ENCODE results near the gene RBPJL.

Gene RBPJL

GRCh38 chr20:45338121-45339030, 31.7 kb downstream of the RBPJL start:
- Histone ChIP-seq H3K4me3 (ENCODE audit: low read length) (no peak overlapping the region), H3K4me1 (ENCODE audit: insufficient read depth, low read length) (peaks cover 60% of the 10 kb centered on the region), H3K27me3 (ENCODE audit: insufficient read depth, low read length) (no peaks in the 10 kb centered on the region), H3K36me3 (ENCODE audit: insufficient read depth, low read length) (peaks cover 25% of the 10 kb centered on the region), H3K9ac (ENCODE audit: low read depth, low read length) (peak overlapping the region; percentile 28), H3K27ac (ENCODE audit: low read depth, low read length) (peak overlapping the region; percentile 65), H3K9me3 (ENCODE audit: insufficient read depth, low read depth, low read length) (no peaks in the 10 kb centered on the region)
- WGBS: 72% methylated on average over 11 of the region's 11 CpGs

GRCh38 chr20:45339084-45339483, 32.4 kb downstream of the RBPJL start:
- peaks cover 67% of the 10 kb centered on the region for H3K4me1 ChIP-seq (ENCODE audit: insufficient read depth, low read length)
- H3K4me3 ChIP-seq (ENCODE audit: low read length): no peak overlapping the region
- H3K9me3 ChIP-seq (ENCODE audit: insufficient read depth, low read depth, low read length): no peaks in the 10 kb centered on the region
- H3K27me3 ChIP-seq (ENCODE audit: insufficient read depth, low read length): no peaks in the 10 kb centered on the region
- H3K36me3 ChIP-seq (ENCODE audit: insufficient read depth, low read length): peaks cover 21% of the 10 kb centered on the region
- H3K27ac ChIP-seq (ENCODE audit: low read depth, low read length): peak overlapping the region; percentile 46
- H3K9ac ChIP-seq (ENCODE audit: low read depth, low read length): no peak overlapping the region
- 89% methylated on average over 6 of the region's 6 CpGs for WGBS

- Histone ChIP-seq H3K4me3 (ENCODE audit: low read length) (no peak overlapping the region), H3K9ac (ENCODE audit: low read depth, low read length) (no peak overlapping the region), H3K9me3 (ENCODE audit: insufficient read depth, low read depth, low read length) (no peaks in the 10 kb centered on the region), H3K27ac (ENCODE audit: low read depth, low read length) (no peak overlapping the region), H3K36me3 (ENCODE audit: insufficient read depth, low read length) (peaks cover 17% of the 10 kb centered on the region), H3K4me1 (ENCODE audit: insufficient read depth, low read length) (peaks cover 75% of the 10 kb centered on the region), H3K27me3 (ENCODE audit: insufficient read depth, low read length) (no peaks in the 10 kb centered on the region)
- WGBS: 94% methylated on average over 2 of the region's 2 CpGs
These were observed 33.2 kb downstream of the RBPJL start for GRCh38 chr20:45339799-45340198.

GRCh38 chr20:45340236-45340847, 33.7 kb downstream of the RBPJL start:
- H3K9ac ChIP-seq (ENCODE audit: low read depth, low read length): 0 out of 2 replicates have a peak overlapping the region, but pooled peaks have one; percentile 2
- peaks cover 13% of the 10 kb centered on the region for H3K36me3 ChIP-seq (ENCODE audit: insufficient read depth, low read length)
- no peaks in the 10 kb centered on the region for H3K9me3 ChIP-seq (ENCODE audit: insufficient read depth, low read depth, low read length)
- WGBS: 69% methylated on average over 5 of the region's 5 CpGs
- no peaks in the 10 kb centered on the region for H3K27me3 ChIP-seq (ENCODE audit: insufficient read depth, low read length)
- H3K4me3 ChIP-seq (ENCODE audit: low read length): no peak overlapping the region
- H3K4me1 ChIP-seq (ENCODE audit: insufficient read depth, low read length): peaks cover 80% of the 10 kb centered on the region
- peak overlapping the region; percentile 96 for H3K27ac ChIP-seq (ENCODE audit: low read depth, low read length)

- peaks cover 8% of the 10 kb centered on the region; the same call in 1 of the 2 replicates for H3K36me3 ChIP-seq (ENCODE audit: insufficient read depth, low read length)
- no peaks in the 10 kb centered on the region for H3K9me3 ChIP-seq (ENCODE audit: insufficient read depth, low read depth, low read length)
- WGBS: 0% methylated on average over 1 of the region's 1 CpG
- H3K27ac ChIP-seq (ENCODE audit: low read depth, low read length): peak overlapping the region; percentile 96; the same call in 1 of the 2 replicates
- H3K27me3 ChIP-seq (ENCODE audit: insufficient read depth, low read length): no peaks in the 10 kb centered on the region
- no peak overlapping the region for H3K9ac ChIP-seq (ENCODE audit: low read depth, low read length)
- H3K4me3 ChIP-seq (ENCODE audit: low read length): peak overlapping the region; percentile 45; the same call in 1 of the 2 replicates
- peaks cover 86% of the 10 kb centered on the region for H3K4me1 ChIP-seq (ENCODE audit: insufficient read depth, low read length)
These were observed 34.3 kb downstream of the RBPJL start for GRCh38 chr20:45340951-45341350.

- peaks cover 92% of the 10 kb centered on the region for H3K4me1 ChIP-seq (ENCODE audit: insufficient read depth, low read length)
- 10% methylated on average over 3 of the region's 3 CpGs for WGBS
- no peaks in the 10 kb centered on the region for H3K27me3 ChIP-seq (ENCODE audit: insufficient read depth, low read length)
- H3K9ac ChIP-seq (ENCODE audit: low read depth, low read length): peak overlapping the region; percentile 72
- H3K9me3 ChIP-seq (ENCODE audit: insufficient read depth, low read depth, low read length): no peaks in the 10 kb centered on the region
- H3K27ac ChIP-seq (ENCODE audit: low read depth, low read length): peak overlapping the region; percentile 96
- H3K36me3 ChIP-seq (ENCODE audit: insufficient read depth, low read length): peaks cover 8% of the 10 kb centered on the region; the same call in 1 of the 2 replicates
- H3K4me3 ChIP-seq (ENCODE audit: low read length): peak overlapping the region; percentile 45
These were observed 34.9 kb downstream of the RBPJL start for GRCh38 chr20:45341579-45341938.

GRCh38 chr20:45341939-45342854, 35.6 kb downstream of the RBPJL start:
- Histone ChIP-seq H3K27me3 (ENCODE audit: insufficient read depth, low read length) (no peaks in the 10 kb centered on the region), H3K9ac (ENCODE audit: low read depth, low read length) (peak overlapping the region; percentile 72), H3K9me3 (ENCODE audit: insufficient read depth, low read depth, low read length) (no peaks in the 10 kb centered on the region), H3K4me3 (ENCODE audit: low read length) (peak overlapping the region; percentile 45), H3K4me1 (ENCODE audit: insufficient read depth, low read length) (peaks cover 92% of the 10 kb centered on the region), H3K27ac (ENCODE audit: low read depth, low read length) (peak overlapping the region; percentile 96), H3K36me3 (ENCODE audit: insufficient read depth, low read length) (peaks cover 8% of the 10 kb centered on the region; the same call in 1 of the 2 replicates)
- 6% methylated on average over 16 of the region's 16 CpGs for WGBS

- Histone ChIP-seq H3K27ac (ENCODE audit: low read depth, low read length) (peak overlapping the region; percentile 96), H3K4me3 (ENCODE audit: low read length) (peak overlapping the region; percentile 45), H3K4me1 (ENCODE audit: insufficient read depth, low read length) (peaks cover 87% of the 10 kb centered on the region)
These were observed 36.4 kb downstream of the RBPJL start for GRCh38 chr20:45342855-45343531.

GRCh38 chr20:45343532-45344167, 37.0 kb downstream of the RBPJL start:
- H3K27ac ChIP-seq (ENCODE audit: low read depth, low read length): peak overlapping the region; percentile 96
- H3K9ac ChIP-seq (ENCODE audit: low read depth, low read length): peak overlapping the region; percentile 37

More at GRCh38 chr20:45342855-45343531, 36.4 kb downstream of the RBPJL start:
- Histone ChIP-seq H3K27me3 (ENCODE audit: insufficient read depth, low read length) (no peaks in the 10 kb centered on the region), H3K9me3 (ENCODE audit: insufficient read depth, low read depth, low read length) (no peaks in the 10 kb centered on the region), H3K36me3 (ENCODE audit: insufficient read depth, low read length) (peaks cover 8% of the 10 kb centered on the region; the same call in 1 of the 2 replicates), H3K9ac (ENCODE audit: low read depth, low read length) (peak overlapping the region; percentile 22)
- 33% methylated on average over 6 of the region's 6 CpGs for WGBS

More at GRCh38 chr20:45343532-45344167, 37.0 kb downstream of the RBPJL start:
- Histone ChIP-seq H3K4me1 (ENCODE audit: insufficient read depth, low read length) (peaks cover 80% of the 10 kb centered on the region), H3K4me3 (ENCODE audit: low read length) (no peak overlapping the region; the same call in 1 of the 2 replicates), H3K36me3 (ENCODE audit: insufficient read depth, low read length) (peaks cover 8% of the 10 kb centered on the region; the same call in 1 of the 2 replicates), H3K9me3 (ENCODE audit: insufficient read depth, low read depth, low read length) (no peaks in the 10 kb centered on the region), H3K27me3 (ENCODE audit: insufficient read depth, low read length) (no peaks in the 10 kb centered on the region)
- WGBS: 54% methylated on average over 6 of the region's 6 CpGs
